SK-N-SH (cell line): Measurements from ENCODE around the gene HINFP. TPM values are rescaled to one million over a fixed set of nuclear protein-coding genes. Genes with fewer than 3 reads are reported as not detected.

Source experiments
- CTCF ChIA-PET: fragments of 300-600, 350-600 bp; formaldehyde crosslinking; extraction: SDS; loops from one replicate; lab custom pipeline; 2021; lab: Yijun Ruan, JAX
- POLR2A ChIA-PET: fragments of 350-600 bp; sonication (Branson Sonifier 250); formaldehyde crosslinking; extraction: SDS; loops from one replicate; lab custom pipeline; 2020; ENCODE audit warnings: antibody characterized with exemption, inconsistent platforms; lab: Yijun Ruan, JAX
- DNase-seq: peaks from one replicate; pipeline ENCODE4 v3.0.0; 2012
- H2AFZ ChIP-seq: fragments of 200-600 bp; sonication (generic); 2 replicates; pipeline ENCODE4 v1.8.1; 2016; ENCODE audit warnings: antibody characterized with exemption, mild to moderate bottlenecking, low read depth
- H3F3A ChIP-seq: fragments of 200-600 bp; sonication (generic); replicated peaks from 2 replicates; pipeline ENCODE3; 2016; ENCODE audit warnings: antibody characterized with exemption, mild to moderate bottlenecking; ENCODE audit not compliant: insufficient read depth
- H3K27ac ChIP-seq, 2 experiments: fragments of 200-500 bp in 1 of 2; fragments of 200-600 bp in 1 of 2; sonication (Bioruptor generic) in 1 of 2; sonication (generic), shearing (Covaris generic) in 1 of 2; 2 replicates each; pipeline versions ENCODE4 v1.5.1 to v1.6.1; 2014 to 2016; ENCODE audit warnings: low read depth in 2 of 2, inconsistent platforms in 1 of 2, low read length in 1 of 2, mild to moderate bottlenecking in 1 of 2, mixed read lengths in 1 of 2
- H3K27me3 ChIP-seq: fragments of 200-600 bp; sonication (generic), shearing (Covaris generic); 2 replicates; pipeline ENCODE4 v1.6.1; 2016; ENCODE audit warnings: mixed run types; ENCODE audit not compliant: insufficient read depth
- H3K36me3 ChIP-seq, 2 experiments: fragments of 200-500 bp in 1 of 2; fragments of 200-600 bp in 1 of 2; sonication (Bioruptor generic) in 1 of 2; sonication (generic) in 1 of 2; replicated peaks in 1 of 2; 2 replicates each; pipeline versions ENCODE3 to v1.5.1; 2014 to 2016; ENCODE audit warnings: low read length in 1 of 2, mild to moderate bottlenecking in 1 of 2; ENCODE audit not compliant: insufficient read depth in 2 of 2, control insufficient read depth in 1 of 2
- H3K4me1 ChIP-seq, 2 experiments: fragments of 200-500 bp in 1 of 2; fragments of 200-600 bp in 1 of 2; sonication (Bioruptor generic) in 1 of 2; sonication (generic), shearing (Covaris generic) in 1 of 2; 2 replicates each; pipeline versions ENCODE4 v1.5.1 to v1.6.1; 2014 to 2016; ENCODE audit warnings: low read depth in 1 of 2, low read length in 1 of 2, mixed run types in 1 of 2; ENCODE audit not compliant: insufficient read depth in 2 of 2, control insufficient read depth in 1 of 2
- H3K4me2 ChIP-seq: fragments of 200-600 bp; sonication (generic), shearing (Covaris generic); 2 replicates; pipeline ENCODE4 v1.6.1; 2017; ENCODE audit warnings: mixed run types
- H3K4me3 ChIP-seq, 2 experiments: fragments of 200-500 bp in 1 of 2; fragments of 200-600 bp in 1 of 2; sonication (Bioruptor generic) in 1 of 2; sonication (generic), shearing (Covaris generic) in 1 of 2; 2 replicates each; pipeline versions ENCODE4 v1.5.1 to v1.8.1; 2014 to 2016; ENCODE audit warnings: low read depth in 2 of 2, inconsistent platforms in 1 of 2, low read length in 1 of 2, mild to moderate bottlenecking in 1 of 2, mixed read lengths in 1 of 2, moderate library complexity in 1 of 2
- H3K79me2 ChIP-seq: fragments of 200-600 bp; sonication (generic); 2 replicates; pipeline ENCODE4 v1.8.1; 2017; ENCODE audit warnings: mild to moderate bottlenecking; ENCODE audit not compliant: insufficient read depth
- H3K9ac ChIP-seq: fragments of 200-600 bp; sonication (generic); 2 replicates; pipeline ENCODE4 v1.6.1; 2017; ENCODE audit warnings: mixed run types
- H3K9me2 ChIP-seq: fragments of 200-600 bp; sonication (generic); 2 replicates; pipeline ENCODE4 v1.6.1; 2017; ENCODE audit warnings: mixed run types
- H3K9me3 ChIP-seq: fragments of 200-600 bp; sonication (generic); 2 replicates; pipeline ENCODE4 v1.6.1; 2017; ENCODE audit warnings: mixed run types, mild to moderate bottlenecking, moderate library complexity
- H4K20me1 ChIP-seq: fragments of 200-600 bp; sonication (generic); 2 replicates; pipeline ENCODE4 v1.6.1; 2017; ENCODE audit warnings: mild to moderate bottlenecking, mixed run types; ENCODE audit not compliant: insufficient read depth
- CHD2 ChIP-seq: fragments of 150-350 bp; IDR thresholded peaks from 2 replicates; pipeline ENCODE4 v1.6.1; 2018; ENCODE audit warnings: low read length; ENCODE audit not compliant: partially characterized antibody
- ELF1 ChIP-seq: IDR thresholded peaks from 2 replicates; pipeline ENCODE4 v1.4.0; 2012
- EP300 ChIP-seq, 2 experiments: IDR thresholded peaks; 2 replicates each; pipeline versions ENCODE4 v1.4.0 to v1.6.1; 2012; ENCODE audit warnings: borderline replicate concordance in 1 of 2, low read depth in 1 of 2, low read length in 1 of 2
- GABPA ChIP-seq: IDR thresholded peaks from 2 replicates; pipeline ENCODE4 v1.4.0; 2012; ENCODE audit warnings: low read depth, mild to moderate bottlenecking
- GATA2 ChIP-seq: sonication (generic); formaldehyde crosslinking; IDR thresholded peaks from 2 replicates; pipeline ENCODE4 v1.5.0; 2020; ENCODE audit warnings: mild to moderate bottlenecking, missing genetic modification reagents
- MEF2A ChIP-seq: IDR thresholded peaks from 2 replicates; pipeline ENCODE4 v1.4.0; 2012; ENCODE audit warnings: low read depth, borderline replicate concordance
- POLR2AphosphoS5 ChIP-seq: IDR thresholded peaks from 2 replicates; pipeline ENCODE4 v1.6.1; 2012; ENCODE audit warnings: low read depth, low read length
- RXRA ChIP-seq: IDR thresholded peaks from 2 replicates; pipeline ENCODE4 v1.4.0; 2012; ENCODE audit warnings: low read depth, mild to moderate bottlenecking, borderline replicate concordance
- SMC3 ChIP-seq: IDR thresholded peaks from 2 replicates; pipeline ENCODE4 v1.6.1; 2012; ENCODE audit warnings: low read depth, low read length, improper control_type of control experiment
- TAF1 ChIP-seq: IDR thresholded peaks from 2 replicates; pipeline ENCODE4 v1.6.1; 2012; ENCODE audit warnings: low read depth, mild to moderate bottlenecking, low read length, moderate library complexity, borderline replicate concordance
- TCF12 ChIP-seq: IDR thresholded peaks from 2 replicates; pipeline ENCODE4 v1.4.0; 2012
- YY1 ChIP-seq: IDR thresholded peaks from 2 replicates; pipeline ENCODE4 v1.4.0; 2012; ENCODE audit warnings: low read depth, mild to moderate bottlenecking
- WGBS: methylation state at CpG from one replicate; pipeline ENCODE4 v1.1.6; 2017; ENCODE audit warnings: low lambda C conversion rate; 5-methylcytosine and 5-hydroxymethylcytosine counted together
- polyA plus RNA-seq, 3 experiments: library from polyadenylated mRNA; depleted of rRNA; stranded (reverse); fragments of >200 nt; gene quantifications; 2 replicates each; pipeline ENCODE4 v1.2.3, GENCODE V29; 2012
- TF ChIP-seq, protein P1 (sequence below): fragments of 150-350 bp; IDR thresholded peaks from 2 replicates; pipeline ENCODE4 v1.6.1; 2017; ENCODE audit warnings: antibody characterized with exemption, low read length, low read depth, borderline replicate concordance
- TF ChIP-seq, protein P2 (sequence below): IDR thresholded peaks from 2 replicates; pipeline ENCODE4 v1.4.0; 2012; ENCODE audit warnings: low read depth, borderline replicate concordance
- TF ChIP-seq, protein P3 (sequence below): IDR thresholded peaks from 2 replicates; pipeline ENCODE4; 2012
- TF ChIP-seq, protein P4 (sequence below): IDR thresholded peaks from 2 replicates; pipeline ENCODE4 v1.4.0; 2012; ENCODE audit warnings: low read depth

The HINFP gene
- polyA plus RNA-seq, 1 of the 3 experiments (the other 2 are of a cell fraction) = 21.8 TPM

DNA sequence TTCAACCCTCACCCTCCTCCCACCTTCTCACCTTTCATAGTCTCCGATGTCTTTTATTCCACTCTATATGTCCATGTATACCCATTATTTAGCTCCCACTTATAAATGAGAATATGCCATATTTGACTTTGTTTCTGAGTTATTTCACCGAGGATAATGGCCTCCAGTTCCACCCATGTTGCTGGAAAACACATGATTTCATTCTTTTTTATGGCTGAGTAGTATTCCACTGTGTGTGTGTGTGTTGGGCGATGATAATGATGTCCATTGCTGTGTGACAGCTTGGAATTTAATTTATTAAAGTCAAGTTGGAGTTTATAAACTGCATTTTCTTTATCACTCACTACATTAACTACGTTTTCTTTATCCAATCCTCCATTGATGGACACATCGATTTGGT, 3.2 kb upstream of the HINFP start:
- WGBS = 82% methylated on average over 5 of the region's 5 CpGs
- Histone ChIP-seq H3K27ac (no peak overlapping the region), H3K9me2 (no peaks in the 10 kb centered on the region), H4K20me1 (no peaks in the 10 kb centered on the region), H3K27me3 (no peaks in the 10 kb centered on the region), H2AFZ (no peak overlapping the region), H3K9ac (no peak overlapping the region), H3K4me2 (no peak overlapping the region), H3K4me3 (no peak overlapping the region), H3K79me2 (peaks cover 18% of the 10 kb centered on the region), H3K9me3 (no peaks in the 10 kb centered on the region), H3F3A (peaks cover 12% of the 10 kb centered on the region), H3K36me3 (peaks cover 0 to 31% of the 10 kb centered on the region in 2 experiments), H3K4me1 (peaks cover 13 to 17% of the 10 kb centered on the region in 2 experiments; a peak in 3 of 4 replicates)
- CTCF ChIA-PET = interaction anchor here (0.9 to 1.2 kb wide), 3 partner anchors 16 to 206 kb away, joined by 3 to 4 read pairs (median 3); partner anchors contain the start of gene DPAGT1
- POLR2A ChIA-PET = no interaction called here
- no peak for DNase-seq
- TF ChIP-seq GABPA (no peak), ELF1 (no peak), EP300 (IDR thresholded peaks at IDR 0.05; ENCODE audit: borderline replicate concordance in 1 of 2, low read depth in 1 of 2, low read length in 1 of 2) (no peak), YY1 (no peak), GATA2 (CRISPR knock-in tag) (no peak), CHD2 (no peak)
- TF ChIP-seq, protein P1, sequence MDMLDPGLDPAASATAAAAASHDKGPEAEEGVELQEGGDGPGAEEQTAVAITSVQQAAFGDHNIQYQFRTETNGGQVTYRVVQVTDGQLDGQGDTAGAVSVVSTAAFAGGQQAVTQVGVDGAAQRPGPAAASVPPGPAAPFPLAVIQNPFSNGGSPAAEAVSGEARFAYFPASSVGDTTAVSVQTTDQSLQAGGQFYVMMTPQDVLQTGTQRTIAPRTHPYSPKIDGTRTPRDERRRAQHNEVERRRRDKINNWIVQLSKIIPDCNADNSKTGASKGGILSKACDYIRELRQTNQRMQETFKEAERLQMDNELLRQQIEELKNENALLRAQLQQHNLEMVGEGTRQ = no peak
- TF ChIP-seq, protein P2, sequence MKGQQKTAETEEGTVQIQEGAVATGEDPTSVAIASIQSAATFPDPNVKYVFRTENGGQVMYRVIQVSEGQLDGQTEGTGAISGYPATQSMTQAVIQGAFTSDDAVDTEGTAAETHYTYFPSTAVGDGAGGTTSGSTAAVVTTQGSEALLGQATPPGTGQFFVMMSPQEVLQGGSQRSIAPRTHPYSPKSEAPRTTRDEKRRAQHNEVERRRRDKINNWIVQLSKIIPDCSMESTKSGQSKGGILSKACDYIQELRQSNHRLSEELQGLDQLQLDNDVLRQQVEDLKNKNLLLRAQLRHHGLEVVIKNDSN = no peak

DNA sequence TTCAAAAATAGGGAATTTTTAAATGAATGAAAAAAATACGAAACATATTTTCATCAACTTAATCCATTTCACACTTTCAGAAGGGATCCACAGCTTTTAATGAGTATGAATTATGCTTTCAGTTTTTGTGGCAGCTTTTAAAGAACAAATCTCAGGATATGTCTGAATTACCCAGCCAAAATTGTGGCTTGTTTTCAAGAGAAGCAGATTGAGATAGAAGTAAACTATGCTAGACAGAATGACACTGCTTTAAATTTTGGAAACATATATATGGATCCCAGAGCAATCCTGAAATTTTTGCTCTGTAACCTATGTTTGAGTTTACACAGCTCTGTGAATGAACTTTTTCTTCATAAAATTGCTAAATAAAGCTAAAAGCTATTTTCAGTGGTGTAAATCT, 2.4 kb upstream of the HINFP start:
- no peak overlapping the region for H3K9ac ChIP-seq
- H3K4me2 ChIP-seq = no peak overlapping the region
- no peak overlapping the region for H3K4me3 ChIP-seq
- no peaks in the 10 kb centered on the region for H3K9me3 ChIP-seq
- H3F3A ChIP-seq = peaks cover 12% of the 10 kb centered on the region
- peaks cover 13 to 17% of the 10 kb centered on the region in 2 experiments; a peak in 3 of 4 replicates for H3K4me1 ChIP-seq
- WGBS = 95% methylated on average over 1 of the region's 1 CpG
- POLR2A ChIA-PET = no interaction called here
- no peak for TF ChIP-seq SMC3
- TF ChIP-seq, protein P3, sequence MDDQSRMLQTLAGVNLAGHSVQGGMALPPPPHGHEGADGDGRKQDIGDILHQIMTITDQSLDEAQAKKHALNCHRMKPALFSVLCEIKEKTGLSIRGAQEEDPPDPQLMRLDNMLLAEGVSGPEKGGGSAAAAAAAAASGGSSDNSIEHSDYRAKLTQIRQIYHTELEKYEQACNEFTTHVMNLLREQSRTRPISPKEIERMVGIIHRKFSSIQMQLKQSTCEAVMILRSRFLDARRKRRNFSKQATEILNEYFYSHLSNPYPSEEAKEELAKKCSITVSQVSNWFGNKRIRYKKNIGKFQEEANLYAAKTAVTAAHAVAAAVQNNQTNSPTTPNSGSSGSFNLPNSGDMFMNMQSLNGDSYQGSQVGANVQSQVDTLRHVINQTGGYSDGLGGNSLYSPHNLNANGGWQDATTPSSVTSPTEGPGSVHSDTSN = no peak
- TF ChIP-seq, protein P4, sequence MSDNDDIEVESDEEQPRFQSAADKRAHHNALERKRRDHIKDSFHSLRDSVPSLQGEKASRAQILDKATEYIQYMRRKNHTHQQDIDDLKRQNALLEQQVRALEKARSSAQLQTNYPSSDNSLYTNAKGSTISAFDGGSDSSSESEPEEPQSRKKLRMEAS = no peak
- TF ChIP-seq TAF1 = no peak
- no peak for TF ChIP-seq POLR2AphosphoS5
- no peak for TF ChIP-seq TCF12
- no peak for TF ChIP-seq MEF2A
- TF ChIP-seq, protein P2 = no peak
- TF ChIP-seq RXRA = no peak
- no peak for TF ChIP-seq GABPA
- DNase-seq = no peak
- H2AFZ ChIP-seq = no peak overlapping the region
- peaks cover 0 to 29% of the 10 kb centered on the region in 2 experiments for H3K36me3 ChIP-seq
- peaks cover 25% of the 10 kb centered on the region for H3K79me2 ChIP-seq
- H4K20me1 ChIP-seq = no peaks in the 10 kb centered on the region
- H3K27ac ChIP-seq = no peak overlapping the region
- H3K9me2 ChIP-seq = no peaks in the 10 kb centered on the region
- no peaks in the 10 kb centered on the region for H3K27me3 ChIP-seq
- CTCF ChIA-PET = interaction anchor here (0.9 to 1.2 kb wide), 4 partner anchors 12 to 205 kb away, joined by 3 to 4 read pairs (median 3); partner anchors contain the start of genes C2CD2L and DPAGT1
